CD4-positive, alpha-beta T cell (primary cell): ENCODE results near the gene LYPD3. TPM values are rescaled to one million over a fixed set of nuclear protein-coding genes. Genes with fewer than 3 reads are reported as not detected.

ENCODE experiments used
- ATAC-seq: fragments of 200-7000 bp; cut with Tn5 transposase; one replicate; pipeline ENCODE4 v1.10.0; 2022; ENCODE audit warnings: mild to moderate bottlenecking; ENCODE audit not compliant: poor library complexity
- CTCF ChIA-PET: fragments of 350-600 bp; sonication (Branson Sonifier 250); formaldehyde crosslinking; loops from one replicate; lab custom pipeline; 2021; ENCODE audit warnings: antibody characterized with exemption, inconsistent platforms; lab: Charles Lee
- POLR2A ChIA-PET: fragments of 350-600 bp; sonication (Branson Sonifier 250); formaldehyde crosslinking; loops from one replicate; lab custom pipeline; 2021; ENCODE audit warnings: antibody characterized with exemption, inconsistent platforms; lab: Charles Lee
- DNase-seq, 14 experiments: peaks; one replicate each; pipeline ENCODE4 v3.0.0-alpha.2; 2013 to 2020; ENCODE audit warnings: mixed read lengths in 2 of 14
- H3K27ac ChIP-seq, 2 donors: one replicate each; pipeline versions ENCODE4 v1.5.1 to v1.7.0; 2013; ENCODE audit warnings: low read length in 2 of 2, low read depth in 1 of 2, mild to moderate bottlenecking in 1 of 2
- H3K27me3 ChIP-seq, 2 experiments: 1 replicate in 1 of 2; 2 replicates in 1 of 2; pipeline versions ENCODE4 v1.6.1 to v1.7.0; 2013; ENCODE audit warnings: low read length in 2 of 2, control low read depth in 1 of 2, mild to moderate bottlenecking in 1 of 2, moderate library complexity in 1 of 2; ENCODE audit not compliant: insufficient read depth in 2 of 2, control insufficient read depth in 1 of 2
- H3K36me3 ChIP-seq: one replicate; pipeline ENCODE4 v1.6.1; 2013; ENCODE audit warnings: low read length, control low read depth; ENCODE audit not compliant: insufficient read depth
- H3K4me1 ChIP-seq: one replicate; pipeline ENCODE4 v1.6.1; 2013; ENCODE audit warnings: low read length, control low read depth; ENCODE audit not compliant: insufficient read depth
- H3K4me3 ChIP-seq: one replicate; pipeline ENCODE4 v1.5.1; 2013; ENCODE audit warnings: mild to moderate bottlenecking, low read length, moderate library complexity
- H3K9me3 ChIP-seq, 2 experiments: 1 replicate in 1 of 2; 2 replicates in 1 of 2; pipeline versions ENCODE4 v1.6.1 to v1.7.0; 2013; ENCODE audit warnings: low read length in 2 of 2, mild to moderate bottlenecking in 2 of 2, control low read depth in 1 of 2, moderate library complexity in 1 of 2; ENCODE audit not compliant: control insufficient read depth in 1 of 2, insufficient read depth in 1 of 2
- H3K27ac Mint-ChIP-seq: one replicate; pipeline ENCODE4 v1.8.0; 2020; ENCODE audit warnings: mixed read lengths
- H3K27me3 Mint-ChIP-seq: one replicate; pipeline ENCODE4 v1.8.0; 2021; ENCODE audit warnings: mixed read lengths
- H3K36me3 Mint-ChIP-seq: one replicate; pipeline ENCODE4 v1.8.0; 2021; ENCODE audit warnings: low read depth, mixed read lengths
- H3K4me1 Mint-ChIP-seq: one replicate; pipeline ENCODE4 v1.8.0; 2021; ENCODE audit warnings: low read depth, mixed read lengths
- H3K4me3 Mint-ChIP-seq: one replicate; pipeline ENCODE4 v1.8.0; 2020; ENCODE audit warnings: mild to moderate bottlenecking, mixed read lengths
- H3K9me3 Mint-ChIP-seq: one replicate; pipeline ENCODE4 v1.8.0; 2020; ENCODE audit warnings: mixed read lengths
- CTCF ChIP-seq: fragments of 200-600 bp; IDR thresholded peaks from one replicate; pipeline ENCODE4 v1.8.0; 2022; ENCODE audit warnings: antibody characterized with exemption, mild to moderate bottlenecking
- intact Hi-C, 2 experiments: fragments of 100-400 bp; cut with DNase I in 1 of 2; cut with micrococcal nuclease in 1 of 2; formaldehyde crosslinking; loops; one replicate each; pipeline versions ENCODE4 v1.15.1 to v1.9.0; 2023 to 2025; cut with DNase I, micrococcal nuclease
- total RNA-seq, 174 experiments: library from RNA in 2 of 174; stranded (reverse) in 2 of 174; gene quantifications; one replicate each; pipeline ENCODE4 v1.2.3 and lab custom pipeline; 2021 to 2026

The LYPD3 gene
- total RNA-seq, 2 experiments from 2014 or later: 35.6 to 37.3 TPM

GRCh38 chr19:43439709-43440063 lies 25.7 kb downstream of the LYPD3 start:
- POLR2A ChIA-PET: interaction anchor here (0.8 to 3.0 kb wide), 19 partner anchors 8 to 1238 kb away, joined by 3 to 69 read pairs (median 4); partner anchors contain the start of genes IRGQ, PHLDB3, ZNF575 and ZNF576
- H3K36me3 ChIP-seq: no peaks in the 10 kb centered on the region
- peaks cover 4% of the 10 kb centered on the region for H3K9me3 Mint-ChIP-seq
- peaks cover 43% of the 10 kb centered on the region for H3K4me1 ChIP-seq
- H3K27ac Mint-ChIP-seq: peak overlapping the region; percentile 96
- no peaks in the 10 kb centered on the region for H3K27me3 ChIP-seq
- CTCF ChIA-PET: interaction anchor here (1.0 to 1.9 kb wide), 6 partner anchors 24 to 155 kb away, joined by 3 to 10 read pairs (median 6); partner anchors contain the start of gene PHLDB3
- no peak for ATAC-seq
- no peaks in the 10 kb centered on the region for H3K9me3 ChIP-seq
- no peaks in the 10 kb centered on the region for H3K36me3 Mint-ChIP-seq
- TF ChIP-seq CTCF: no peak
- H3K27me3 Mint-ChIP-seq: no peaks in the 10 kb centered on the region
- intact Hi-C loops: loop anchor here (1.0 to 10.0 kb wide), 2 partner anchors 29 to 365 kb away; partner anchors contain the start of gene LYPD5 (in 1 of the 2)
- H3K4me3 Mint-ChIP-seq: no peak overlapping the region
- peak overlapping the region in 1 of 2 donors; percentile 26 for H3K27ac ChIP-seq
- no peak overlapping the region for H3K4me3 ChIP-seq
- H3K4me1 Mint-ChIP-seq: peaks cover 70% of the 10 kb centered on the region
- no peak for DNase-seq

GRCh38 chr19:43439032-43439708 lies 26.2 kb downstream of the LYPD3 start:
- H3K9me3 Mint-ChIP-seq: peaks cover 4% of the 10 kb centered on the region
- POLR2A ChIA-PET: interaction anchor here (0.6 to 3.0 kb wide), 21 partner anchors 8 to 1237 kb away, joined by 3 to 69 read pairs (median 4); partner anchors contain the start of genes IRGQ, PHLDB3, ZNF575 and ZNF576
- intact Hi-C loops: loop anchor here (1.0 to 10.0 kb wide), 2 partner anchors 29 to 366 kb away; partner anchors contain the start of gene LYPD5 (in 1 of the 2)
- DNase-seq: peak; percentile 33 to 94 (median 46)
- Histone ChIP-seq H3K4me1 (peaks cover 40% of the 10 kb centered on the region), H3K27me3 (no peaks in the 10 kb centered on the region), H3K9me3 (no peaks in the 10 kb centered on the region), H3K4me3 (no peak overlapping the region), H3K36me3 (no peaks in the 10 kb centered on the region), H3K27ac (peak overlapping the region; percentile 74 to 90)
- peaks cover 67% of the 10 kb centered on the region for H3K4me1 Mint-ChIP-seq
- H3K36me3 Mint-ChIP-seq: no peaks in the 10 kb centered on the region
- TF ChIP-seq CTCF: no peak
- CTCF ChIA-PET: interaction anchor here (1.0 to 4.2 kb wide), 7 partner anchors 8 to 155 kb away, joined by 3 to 25 read pairs (median 6); partner anchors contain the start of gene PHLDB3
- H3K27me3 Mint-ChIP-seq: no peaks in the 10 kb centered on the region
- peak overlapping the region; percentile 76 for H3K4me3 Mint-ChIP-seq
- H3K27ac Mint-ChIP-seq: peak overlapping the region; percentile 96
- peak; percentile 87 for ATAC-seq

GRCh38 chr19:43438291-43439031 lies 26.9 kb downstream of the LYPD3 start:
- Histone ChIP-seq H3K4me3 (no peak overlapping the region), H3K27me3 (no peaks in the 10 kb centered on the region), H3K36me3 (no peaks in the 10 kb centered on the region), H3K27ac (peak overlapping the region; percentile 74 to 90), H3K9me3 (no peaks in the 10 kb centered on the region), H3K4me1 (peaks cover 42% of the 10 kb centered on the region)
- no peaks in the 10 kb centered on the region for H3K36me3 Mint-ChIP-seq
- peak overlapping the region; percentile 96 for H3K27ac Mint-ChIP-seq
- no peak for TF ChIP-seq CTCF
- DNase-seq: peak in 7 of 14 experiments; percentile 10 to 34 (median 26)
- H3K9me3 Mint-ChIP-seq: peaks cover 4% of the 10 kb centered on the region
- H3K4me3 Mint-ChIP-seq: peak overlapping the region; percentile 76
- intact Hi-C loops: loop anchor here (1.0 to 10.0 kb wide), 2 partner anchors 30 to 366 kb away; partner anchors contain the start of gene LYPD5 (in 1 of the 2)
- CTCF ChIA-PET: interaction anchor here (1.0 to 4.2 kb wide), 8 partner anchors 8 to 156 kb away, joined by 3 to 25 read pairs (median 6); partner anchors contain the start of gene PHLDB3
- ATAC-seq: peak; percentile 37
- H3K27me3 Mint-ChIP-seq: no peaks in the 10 kb centered on the region
- H3K4me1 Mint-ChIP-seq: peaks cover 64% of the 10 kb centered on the region
- POLR2A ChIA-PET: interaction anchor here (0.6 to 3.0 kb wide), 17 partner anchors 9 to 230 kb away, joined by 3 to 69 read pairs (median 5); partner anchors contain the start of genes IRGQ, PHLDB3, ZNF575 and ZNF576
